Ureter (tissue), 1 donor: ENCODE measurements around the gene NTNG1. TPM values are rescaled to one million over a fixed set of nuclear protein-coding genes. Genes with fewer than 3 reads are reported as not detected.

ENCODE experiments used
- DNase-seq: peaks from one replicate; pipeline ENCODE4 v3.0.0-alpha.2; 2020; ENCODE audit warnings: low spot score
- total RNA-seq: library from RNA; stranded (reverse); gene quantifications from one replicate; pipeline ENCODE4 v1.2.4, GENCODE V29; 2023
- donor health status: DM: yes; HTN: yes; CAD: no.

The NTNG1 gene
- total RNA-seq, 1 donor from 2014 or later: 9.9 TPM

DNA sequence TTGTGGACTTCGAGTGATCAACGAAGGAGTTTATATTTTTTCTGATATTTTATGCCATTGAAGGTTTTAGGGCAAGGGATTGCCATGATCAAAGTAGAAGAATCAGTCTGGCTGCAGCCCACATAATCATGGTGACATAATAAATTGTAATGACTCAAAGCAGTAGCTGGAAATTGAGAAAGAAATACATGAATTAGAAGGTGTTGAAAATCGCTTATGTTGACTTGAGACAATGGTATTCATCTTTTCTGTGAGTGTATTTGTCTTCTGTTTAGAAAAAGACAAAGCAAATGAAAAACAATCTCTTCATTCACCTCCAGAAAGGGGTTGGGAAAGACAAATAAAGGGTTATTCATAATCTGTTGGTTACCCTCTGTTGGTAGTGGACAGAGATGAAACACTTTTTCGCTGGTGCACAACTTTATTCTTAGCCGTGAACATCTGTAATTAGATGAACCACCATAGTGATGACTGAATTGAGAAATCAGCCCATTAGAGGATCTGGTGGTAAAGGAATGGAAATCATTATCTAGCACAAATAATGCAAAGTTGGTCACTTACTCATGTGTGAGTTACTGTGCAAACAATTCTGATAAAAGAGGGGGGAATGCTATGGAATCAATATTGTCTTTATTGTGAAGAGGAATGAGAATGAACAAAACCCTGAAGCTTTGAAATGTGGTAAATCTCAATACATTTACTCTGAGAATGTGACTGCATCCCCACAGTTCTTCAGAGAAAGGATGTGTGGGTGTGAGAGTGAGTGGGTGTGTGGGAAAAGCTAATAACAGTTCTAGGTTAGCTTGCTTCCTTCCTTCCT, 121.8 kb downstream of the NTNG1 start:
- no peak for DNase-seq

GRCh38 chr1:107263291-107263915, 122.6 kb downstream of the NTNG1 start:
- no peak for DNase-seq

DNA sequence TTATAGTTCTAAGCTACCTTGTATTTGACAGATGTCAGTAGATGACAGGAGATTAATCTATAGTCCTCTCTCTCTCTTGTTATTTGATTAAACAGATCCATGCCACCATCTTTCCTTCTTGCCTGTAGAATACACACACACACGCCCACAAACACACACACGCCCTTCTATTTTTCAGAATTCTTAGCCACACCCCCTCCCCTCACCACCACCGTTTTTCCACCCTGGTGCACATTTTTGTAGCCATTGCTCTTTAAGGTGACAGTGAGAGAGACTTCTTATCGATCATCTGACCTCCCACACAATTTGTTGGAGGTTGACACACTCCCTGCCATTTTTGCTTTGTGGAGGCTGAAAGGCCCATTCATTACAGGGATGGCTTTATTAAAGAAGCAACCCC, 123.2 kb downstream of the NTNG1 start:
- DNase-seq: no peak

DNA sequence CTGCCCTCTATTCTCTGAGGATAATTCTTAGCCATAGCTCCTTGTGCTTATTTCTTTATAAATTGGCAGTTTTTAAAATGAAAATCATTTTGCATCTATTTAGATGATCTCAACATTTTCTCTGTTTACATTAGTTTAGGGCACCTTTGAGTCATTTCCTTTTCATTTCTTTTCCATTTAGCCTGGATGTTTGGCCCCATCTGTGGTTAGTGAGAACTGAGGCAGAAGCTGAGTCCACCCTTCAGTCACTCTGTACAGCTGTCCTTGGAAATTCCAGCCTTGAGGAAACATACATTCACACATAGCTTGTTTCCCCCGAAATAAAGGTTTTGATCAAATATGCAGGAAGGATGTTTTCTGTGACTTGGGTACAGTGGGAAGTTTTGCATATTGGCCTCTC, 123.7 kb downstream of the NTNG1 start:
- DNase-seq: no peak

DNA sequence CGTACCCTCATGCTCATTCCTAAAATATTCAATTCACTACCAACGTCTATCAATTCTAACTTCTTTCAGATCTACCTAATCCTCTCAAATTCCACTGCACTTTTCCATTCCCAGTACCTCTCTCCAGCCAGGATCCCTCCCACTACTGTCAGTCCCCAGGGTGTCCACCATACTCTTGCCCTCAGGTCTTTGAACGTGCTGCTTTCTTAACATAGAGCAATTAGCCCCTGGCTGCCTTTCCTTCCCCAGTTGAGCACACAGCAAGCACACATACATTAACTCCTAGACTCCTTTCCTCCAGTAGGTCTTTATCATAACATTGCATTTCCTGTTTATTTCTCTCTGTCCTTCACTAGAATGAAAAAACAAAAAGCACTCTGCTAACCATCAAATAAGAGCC, 126.7 kb downstream of the NTNG1 start:
- DNase-seq: no peak

DNA sequence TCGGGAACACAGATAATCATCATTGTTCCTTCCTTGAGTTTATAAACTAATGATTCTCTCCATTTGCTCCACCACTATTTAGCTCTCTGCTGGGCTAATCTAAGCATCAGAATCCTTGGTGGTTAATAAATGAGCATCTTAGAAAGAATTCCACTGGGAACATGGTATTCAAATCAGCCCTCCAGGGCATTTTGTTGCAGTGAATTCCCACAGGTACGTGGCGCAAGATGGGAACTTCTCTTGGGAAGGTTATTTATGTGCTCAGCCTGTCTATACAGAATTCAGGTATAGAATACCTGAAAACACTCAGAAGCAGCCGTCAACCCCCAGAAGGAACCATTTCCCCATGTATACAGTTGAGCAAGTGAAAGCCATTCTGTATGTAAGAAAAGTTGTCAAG, 131.5 kb downstream of the NTNG1 start:
- DNase-seq: no peak

DNA sequence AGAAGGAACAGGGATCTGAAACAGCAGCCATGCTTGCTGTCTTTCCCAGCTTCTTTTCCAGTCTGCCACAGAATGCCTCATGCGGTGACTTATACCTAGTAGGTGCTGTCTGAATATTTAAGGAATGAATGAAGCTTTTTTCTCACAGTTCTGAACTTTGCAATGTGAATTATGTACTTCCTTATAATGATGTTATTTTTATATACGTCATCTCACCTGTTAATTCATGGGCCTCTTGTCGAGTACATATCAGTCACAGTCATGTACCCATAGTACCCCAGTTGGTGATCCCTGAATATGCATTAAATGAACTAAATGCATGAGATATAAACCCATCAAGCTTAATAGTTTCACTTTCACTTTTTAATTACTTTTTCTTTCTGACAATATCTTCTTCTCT, 132.7 kb downstream of the NTNG1 start:
- DNase-seq: no peak

DNA sequence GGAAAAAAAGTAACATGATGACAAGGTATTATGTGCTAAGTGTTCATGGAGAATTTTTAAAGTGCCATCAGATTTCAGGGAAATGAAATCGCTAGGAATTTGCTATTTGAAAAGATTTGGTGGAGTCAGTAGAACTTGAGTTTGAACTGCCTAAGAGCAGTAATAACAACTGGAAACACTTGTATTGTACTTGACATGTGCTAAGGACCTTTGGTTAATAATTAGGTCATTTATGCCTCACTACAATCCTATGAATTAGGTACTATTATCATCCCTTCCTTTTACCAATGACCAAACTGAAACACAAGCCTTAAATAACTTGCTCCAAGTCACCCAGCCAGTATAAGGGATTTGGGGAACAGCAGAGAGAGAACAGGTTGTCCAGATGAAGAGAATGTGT, 133.4 kb downstream of the NTNG1 start:
- DNase-seq: no peak

- no peak for DNase-seq
These were observed 135.4 kb downstream of the NTNG1 start for GRCh38 chr1:107276247-107276646.

GRCh38 chr1:107277022-107277421, 136.2 kb downstream of the NTNG1 start:
- peak; percentile 48 for DNase-seq

GRCh38 chr1:107286125-107286524, 145.3 kb downstream of the NTNG1 start:
- DNase-seq: no peak

GRCh38 chr1:107291987-107292386, 151.1 kb downstream of the NTNG1 start:
- DNase-seq: no peak

DNA sequence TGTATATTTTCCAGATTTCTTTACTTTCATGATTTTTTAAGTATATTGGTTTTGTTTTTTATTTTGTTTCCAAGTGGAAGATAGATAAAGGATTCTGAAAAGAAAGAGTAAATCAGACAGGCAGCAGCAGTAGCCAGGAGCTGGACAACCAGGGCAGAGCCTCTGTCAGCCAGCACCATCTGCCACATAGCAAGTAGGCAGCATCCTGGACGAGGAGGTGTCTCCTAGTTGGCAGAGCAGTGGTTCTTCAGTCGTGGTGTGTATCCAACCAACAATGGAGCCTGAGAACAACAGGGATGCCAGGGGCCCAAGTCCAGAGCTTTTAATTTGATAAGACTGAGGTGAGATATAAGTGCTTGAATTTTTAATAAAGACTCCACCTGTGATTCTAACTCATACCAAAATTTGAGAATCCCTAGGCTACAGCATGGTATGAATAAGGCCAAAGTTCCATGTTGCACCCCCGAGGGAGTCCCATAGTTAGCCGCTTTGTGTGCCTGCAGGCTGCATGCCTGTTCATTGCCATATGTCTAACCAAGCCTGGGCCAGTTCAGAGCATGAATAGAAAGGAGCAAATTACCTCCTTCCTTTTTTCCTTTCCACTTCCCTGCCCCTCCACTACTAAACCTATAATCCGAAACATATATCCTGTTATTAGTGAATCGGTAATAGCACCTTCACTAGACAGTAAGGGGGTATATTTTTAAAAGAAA, 153.2 kb downstream of the NTNG1 start:
- no peak for DNase-seq

DNA sequence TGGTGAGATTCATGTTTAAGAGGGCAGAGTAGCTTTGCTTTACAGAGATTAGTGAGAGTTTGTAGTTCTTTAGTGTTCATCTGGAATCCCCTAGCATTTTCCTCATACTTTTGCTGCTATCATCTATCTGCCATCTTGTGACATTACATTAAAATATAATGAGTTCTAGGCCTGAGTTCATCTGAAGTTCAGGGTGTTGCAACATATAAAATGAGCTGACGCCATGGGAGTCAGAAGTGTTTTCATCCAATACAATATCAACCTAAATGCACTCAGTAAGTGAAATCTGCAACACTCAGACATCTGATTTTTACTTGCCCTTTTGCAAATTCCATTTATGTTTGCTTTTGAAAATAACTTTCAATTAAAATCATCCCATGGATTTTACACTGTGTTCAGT, 153.8 kb downstream of the NTNG1 start:
- DNase-seq: no peak

- no peak for DNase-seq
These were observed 156.8 kb downstream of the NTNG1 start for GRCh38 chr1:107297681-107298080.

- DNase-seq: no peak
These were observed 157.7 kb downstream of the NTNG1 start for GRCh38 chr1:107298526-107298925.

DNA sequence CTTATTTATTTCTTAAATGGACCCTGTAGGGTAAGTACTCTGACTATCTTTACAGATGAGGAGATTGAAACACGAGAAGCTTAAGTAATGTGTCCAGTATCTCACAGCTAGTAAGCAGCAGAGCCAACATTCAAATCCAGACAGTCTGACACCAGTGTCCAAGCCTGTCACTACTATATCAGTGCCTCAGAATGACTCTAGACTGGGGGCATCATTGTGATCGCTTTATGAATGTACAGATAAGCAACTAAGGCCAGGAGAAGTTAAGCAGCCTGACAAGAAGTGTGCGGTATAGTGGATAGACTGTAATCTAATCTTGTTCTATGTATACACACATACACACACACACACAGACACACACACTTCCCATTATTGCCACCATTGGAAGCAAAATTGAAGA, 158.7 kb downstream of the NTNG1 start:
- DNase-seq: no peak

DNA sequence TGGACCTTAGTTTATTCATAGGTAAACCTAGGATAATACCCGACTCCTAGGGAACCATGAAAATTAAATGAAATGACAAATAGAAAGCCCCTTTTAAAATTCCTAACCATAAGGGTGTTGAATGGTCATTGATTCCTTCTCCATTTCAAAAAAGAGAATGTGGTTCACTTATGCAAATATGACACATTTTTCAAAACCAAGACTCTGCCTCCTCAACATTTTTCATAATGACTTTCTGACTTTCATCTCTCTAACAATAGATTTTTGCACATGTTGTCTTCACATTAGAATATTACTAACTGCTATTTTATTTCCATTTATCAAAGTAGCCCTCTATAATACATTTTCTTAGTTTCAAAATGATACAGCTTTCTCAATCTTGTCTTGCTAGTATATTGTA, 169.1 kb downstream of the NTNG1 start:
- DNase-seq: no peak

DNA sequence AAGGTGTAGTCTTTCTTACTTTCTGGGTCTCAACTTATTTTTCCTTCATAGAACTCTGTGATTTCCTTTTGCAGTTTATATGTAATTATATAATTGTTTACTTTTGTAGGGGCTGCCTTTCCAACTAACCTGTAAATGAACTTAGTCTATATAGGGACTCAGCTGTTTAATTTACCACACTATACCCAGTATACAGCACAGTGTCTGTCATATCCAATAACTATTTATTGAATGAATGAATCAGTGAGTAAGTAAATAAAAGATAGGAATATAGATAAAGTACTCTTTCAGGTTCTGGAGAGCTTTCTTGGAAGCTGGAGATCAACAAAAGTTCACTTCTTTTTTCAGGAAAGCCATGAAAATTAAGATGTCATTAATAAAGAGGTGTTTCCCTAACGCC, 174.8 kb downstream of the NTNG1 start:
- no peak for DNase-seq

DNA sequence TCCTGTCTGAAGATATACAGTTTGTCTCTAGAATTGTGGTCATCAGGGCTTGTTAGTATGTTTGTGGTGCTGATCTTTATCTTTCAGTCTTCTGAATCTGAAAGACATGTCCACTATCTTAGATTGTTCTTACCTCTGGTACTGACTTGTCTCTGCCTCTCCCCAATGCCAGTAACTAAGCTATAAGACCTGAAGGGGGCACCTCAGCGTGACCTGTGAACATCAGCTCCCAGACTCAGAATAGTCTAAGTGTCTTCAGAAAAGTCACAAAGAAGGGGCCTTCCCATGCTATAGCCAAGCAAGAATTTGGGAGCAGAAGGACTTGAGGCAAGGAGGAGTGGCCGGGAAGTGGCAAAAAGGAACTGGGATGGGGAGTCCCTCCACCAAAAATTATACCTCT, 178.1 kb downstream of the NTNG1 start:
- DNase-seq: no peak

GRCh38 chr1:107323784-107324183, 182.9 kb downstream of the NTNG1 start:
- no peak for DNase-seq

DNA sequence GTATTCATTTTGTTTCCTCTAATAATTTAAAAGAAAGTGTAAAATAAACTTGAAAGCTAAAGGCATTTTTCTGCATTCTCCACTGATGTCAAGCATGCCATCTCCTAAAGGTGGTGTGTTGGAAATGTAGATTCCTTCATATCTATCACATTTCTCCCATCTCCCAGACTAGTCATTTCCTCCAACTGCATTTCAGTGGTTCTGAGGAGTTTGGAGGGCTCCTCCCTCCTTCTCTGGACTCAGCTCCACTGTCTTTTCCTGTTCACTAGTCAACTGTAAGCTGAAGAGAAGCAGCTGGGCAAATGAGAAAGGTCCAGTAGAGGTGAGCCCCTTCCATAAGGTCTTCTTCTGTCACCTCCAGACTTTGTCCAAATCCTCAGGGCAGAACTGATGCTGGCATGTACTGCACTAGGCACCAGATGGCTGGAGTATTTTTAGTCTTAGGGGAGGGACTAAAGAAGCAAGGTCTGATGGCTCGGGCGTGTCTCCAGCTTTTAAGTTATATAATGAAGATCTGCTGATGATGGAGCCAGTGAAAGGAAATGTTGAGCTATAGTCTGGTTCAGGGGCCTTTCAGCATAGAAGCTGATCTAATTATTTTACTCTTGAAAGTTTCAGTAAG, 186.1 kb downstream of the NTNG1 start:
- DNase-seq: no peak

- DNase-seq: no peak
These were observed 186.6 kb downstream of the NTNG1 start for GRCh38 chr1:107327446-107327845.
